Measurements from ENCODE around the gene KRT32.
"Not testable (repeated sequence)": the region's sequence is repeated elsewhere in the genome, so short reads cannot be mapped to it uniquely, and the experiment has no call there.

Gene KRT32

DNA sequence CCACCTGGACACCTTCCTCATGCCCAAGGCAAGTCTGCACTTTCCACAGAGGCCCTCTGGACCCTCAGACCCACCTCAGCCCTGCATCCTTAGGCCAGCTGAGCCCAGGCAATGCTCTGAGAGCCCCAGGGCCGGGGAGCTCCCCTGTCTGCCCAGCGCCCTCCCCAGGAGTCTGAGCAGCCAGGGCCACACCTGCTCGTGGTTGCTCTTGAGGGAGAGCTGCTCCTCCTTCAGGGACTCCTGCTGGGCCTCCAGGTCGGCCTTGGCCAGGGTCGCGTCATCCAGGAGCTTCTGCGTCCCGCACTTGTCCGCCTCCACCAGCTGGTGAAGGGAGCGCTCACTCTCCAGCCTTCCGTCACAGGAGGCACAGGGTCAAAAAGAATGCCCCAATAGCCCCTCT lies 44.6 kb downstream of the KRT32 start:
- not testable (repeated sequence) for DNase-seq

DNA sequence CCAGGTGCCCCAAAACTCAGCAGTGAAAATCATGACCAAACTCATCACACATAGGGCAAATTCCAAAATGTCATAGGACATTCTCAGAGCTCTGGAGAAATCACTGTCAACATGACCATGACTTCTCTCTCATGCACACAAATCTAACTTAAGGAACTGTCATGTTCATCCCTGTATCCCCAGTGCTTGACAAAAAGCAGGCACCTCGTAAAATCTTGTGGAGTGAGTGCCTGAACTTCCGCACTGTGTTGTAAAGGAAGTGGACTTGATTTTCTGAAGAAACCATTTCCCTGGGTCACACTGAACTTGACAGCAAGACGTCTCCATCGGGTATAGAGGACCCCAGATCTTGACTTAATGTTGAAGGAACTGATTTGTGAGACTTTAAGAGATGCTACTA lies 45.6 kb downstream of the KRT32 start:
- no peak for DNase-seq

GRCh38 chr17:41421116-41421515 lies 46.1 kb downstream of the KRT32 start:
- no peak for DNase-seq

- no peak for DNase-seq
These were observed 47.1 kb downstream of the KRT32 start for GRCh38 chr17:41420134-41420533.

- DNase-seq, result no peak
These were observed 47.5 kb downstream of the KRT32 start for GRCh38 chr17:41419716-41420115.

DNA sequence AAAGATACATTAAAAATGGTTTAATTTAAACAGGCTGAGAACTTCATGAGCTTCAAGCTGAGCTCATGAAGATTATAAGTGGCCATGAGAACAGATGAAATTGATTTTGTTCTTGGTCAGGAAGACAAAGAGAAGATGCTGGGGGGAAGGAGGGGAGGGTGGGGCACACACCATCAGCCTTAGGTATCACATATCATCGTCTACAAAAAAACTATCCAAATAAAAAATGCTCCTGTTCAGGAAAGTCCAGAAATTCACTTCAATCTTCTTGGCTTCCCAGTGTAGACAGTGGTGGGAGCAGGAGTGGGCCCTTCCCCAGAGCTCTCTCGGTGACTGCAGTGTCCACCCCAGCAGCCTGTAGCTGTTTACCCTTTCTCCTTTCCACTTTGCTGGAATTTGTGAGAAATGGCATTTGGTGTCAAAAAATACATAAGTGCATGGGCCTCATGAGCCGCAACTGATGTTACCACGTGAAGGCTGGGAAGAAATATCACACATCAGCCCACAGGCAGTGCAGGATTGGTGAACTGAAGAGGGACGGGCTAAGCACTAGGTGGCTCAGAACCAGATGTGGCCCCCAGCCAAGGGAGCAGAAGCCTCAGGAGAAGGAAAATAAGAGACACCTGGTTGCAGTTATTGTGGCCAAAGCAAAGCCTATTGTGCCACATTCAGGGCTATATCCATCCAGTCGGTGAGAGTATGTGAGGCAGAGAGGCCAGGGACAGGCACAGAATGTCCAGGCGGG lies 48.9 kb downstream of the KRT32 start:
- no peak for DNase-seq

DNA sequence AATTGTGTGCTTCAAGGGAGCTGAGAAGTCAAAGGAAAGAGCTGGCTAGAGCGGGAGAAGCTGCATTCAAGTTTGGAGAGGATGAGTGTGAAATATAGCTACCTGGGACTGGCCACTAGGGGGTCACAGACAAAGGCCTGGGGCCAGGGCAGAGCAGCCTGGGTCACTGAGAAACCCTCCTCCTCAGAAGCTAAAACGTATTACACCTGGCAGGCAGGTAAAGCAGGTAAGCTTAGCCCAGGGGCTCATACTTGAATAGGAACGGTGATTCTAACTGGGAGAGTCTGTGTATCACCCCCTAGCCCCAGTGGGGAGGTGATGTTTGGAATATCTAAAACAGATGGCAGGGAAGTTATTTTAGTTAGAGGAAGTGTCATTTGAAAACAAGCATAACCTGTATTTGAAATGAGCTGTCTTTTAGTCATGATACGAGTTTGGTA lies 49.6 kb downstream of the KRT32 start:
- DNase-seq, result no peak

GRCh38 chr17:41417127-41417526 lies 50.1 kb downstream of the KRT32 start:
- DNase-seq, result no peak

- no peak for DNase-seq
These were observed 50.7 kb downstream of the KRT32 start for GRCh38 chr17:41416479-41416878.

- DNase-seq, result no peak
These were observed 51.3 kb downstream of the KRT32 start for GRCh38 chr17:41415833-41416335.

- no peak for DNase-seq
These were observed 51.8 kb downstream of the KRT32 start for GRCh38 chr17:41415411-41415810.

- DNase-seq, result no peak
These were observed 53.2 kb downstream of the KRT32 start for GRCh38 chr17:41413982-41414381.

DNA sequence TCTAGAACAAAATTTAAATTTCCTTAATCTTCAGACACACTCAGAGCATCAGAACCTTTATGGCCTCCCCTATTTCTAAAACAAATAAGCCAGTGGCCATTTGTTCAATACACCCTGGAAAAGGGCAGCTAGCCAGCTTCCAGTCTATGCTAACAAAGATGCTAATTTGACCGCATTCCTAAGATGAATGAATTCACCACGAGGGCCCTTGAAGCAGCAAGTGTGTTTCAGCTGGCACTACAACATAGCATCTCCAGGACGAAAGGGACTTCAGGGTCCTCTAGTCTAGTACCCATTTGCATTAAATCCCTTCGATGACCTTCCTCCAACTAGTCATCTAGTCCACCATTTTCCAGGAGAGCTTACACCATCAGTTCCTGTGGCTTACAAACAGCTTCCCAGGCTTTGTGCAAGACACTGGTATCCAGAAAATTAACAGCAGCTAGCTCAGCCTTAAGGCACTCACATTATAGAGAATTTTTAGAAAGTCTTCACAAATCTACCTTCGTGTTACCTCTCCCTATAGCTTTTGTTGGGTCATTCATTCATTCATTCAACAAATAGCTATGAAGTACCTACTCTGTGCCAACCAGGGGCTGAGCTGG lies 53.7 kb downstream of the KRT32 start:
- DNase-seq, result no peak

DNA sequence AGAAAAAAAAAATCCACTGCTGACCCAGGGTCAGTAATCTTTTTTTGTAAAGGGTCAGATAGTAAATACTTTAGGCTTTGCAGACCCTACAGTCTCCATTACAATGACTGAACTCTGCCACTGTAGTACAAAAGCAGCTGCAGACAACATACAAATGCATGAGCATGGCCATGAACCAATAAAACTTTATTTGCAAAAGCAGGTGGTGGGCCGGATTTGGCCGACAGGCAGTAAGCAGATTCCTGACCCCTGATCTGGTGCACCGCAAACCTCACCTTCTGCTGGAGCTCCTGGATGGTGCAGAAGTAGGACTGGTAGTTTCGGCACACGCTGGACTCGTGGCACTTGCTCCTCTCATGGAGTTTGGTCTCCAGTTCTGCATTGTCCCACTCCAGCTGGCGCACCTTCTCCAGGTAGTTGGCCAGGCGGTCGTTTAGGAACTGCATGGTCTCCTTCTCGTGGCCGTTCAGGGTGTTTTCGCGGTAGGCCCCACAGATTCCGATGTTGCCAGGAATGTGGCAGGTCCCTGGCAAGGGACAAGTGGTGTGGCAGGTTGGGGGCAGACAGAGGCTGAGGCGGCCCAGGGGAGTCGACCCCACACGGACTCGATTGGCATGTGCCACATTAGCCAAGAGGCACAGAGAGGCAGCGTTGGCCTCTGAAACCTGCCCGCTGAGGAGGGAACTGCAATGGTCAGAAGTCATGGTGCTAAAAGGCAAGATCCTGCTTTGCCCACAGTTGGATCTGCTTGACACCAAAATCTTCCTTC lies 55.9 kb downstream of the KRT32 start:
- no peak for DNase-seq

All from activated naive CD4-positive, alpha-beta T cell (primary cell).